Cerebellar cortex (tissue), 1 donor: ENCODE data around the gene CT45A2.
"Not testable (repeated sequence)": the region's sequence is repeated elsewhere in the genome, so short reads cannot be mapped to it uniquely, and the experiment has no call there.

Source experiments
- DNase-seq: peaks from one replicate; pipeline ENCODE4 v3.0.0-alpha.2; 2015; ENCODE audit warnings: low spot score

CT45A2 gene, protein sequence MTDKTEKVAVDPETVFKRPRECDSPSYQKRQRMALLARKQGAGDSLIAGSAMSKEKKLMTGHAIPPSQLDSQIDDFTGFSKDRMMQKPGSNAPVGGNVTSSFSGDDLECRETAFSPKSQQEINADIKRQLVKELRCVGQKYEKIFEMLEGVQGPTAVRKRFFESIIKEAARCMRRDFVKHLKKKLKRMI

DNA sequence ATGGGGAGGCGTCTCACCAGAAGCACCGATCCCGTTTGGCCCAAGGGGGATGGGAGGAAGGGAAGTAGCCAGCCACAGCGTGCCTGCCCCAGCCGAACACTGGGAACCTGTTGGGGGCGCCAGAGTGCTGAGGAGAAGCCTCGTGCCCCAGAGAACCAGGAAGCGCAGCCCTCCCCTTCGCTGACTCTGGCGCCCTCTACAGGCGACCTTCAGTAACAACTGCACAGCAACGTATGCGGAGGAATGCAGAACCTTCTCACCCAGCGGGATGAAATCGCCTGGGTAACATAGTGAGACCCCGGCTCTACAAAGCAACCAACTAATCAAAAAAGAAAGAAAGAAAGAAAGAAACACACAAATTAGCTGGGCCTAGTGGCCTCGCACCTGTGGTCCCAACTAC, at the start of gene CT45A2:
Gene CT45A2, minus strand, starts transcription at position 101 of the 400 bp plus-strand sequence. CDS start 3,747 bp downstream, outside the sequence.
- not testable (repeated sequence) for DNase-seq

DNA sequence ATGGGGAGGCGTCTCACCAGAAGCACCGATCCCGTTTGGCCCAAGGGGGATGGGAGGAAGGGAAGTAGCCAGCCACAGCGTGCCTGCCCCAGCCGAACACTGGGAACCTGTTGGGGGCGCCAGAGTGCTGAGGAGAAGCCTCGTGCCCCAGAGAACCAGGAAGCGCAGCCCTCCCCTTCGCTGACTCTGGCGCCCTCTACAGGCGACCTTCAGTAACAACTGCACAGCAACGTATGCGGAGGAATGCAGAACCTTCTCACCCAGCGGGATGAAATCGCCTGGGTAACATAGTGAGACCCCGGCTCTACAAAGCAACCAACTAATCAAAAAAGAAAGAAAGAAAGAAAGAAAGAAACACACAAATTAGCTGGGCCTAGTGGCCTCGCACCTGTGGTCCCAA, 34.6 kb upstream of the CT45A2 start, which contains the start of gene CT45A8:
Gene CT45A8, minus strand, starts transcription at position 101 of the 400 bp plus-strand sequence. CDS start 3,755 bp downstream, outside the sequence.
- not testable (repeated sequence) for DNase-seq

DNA sequence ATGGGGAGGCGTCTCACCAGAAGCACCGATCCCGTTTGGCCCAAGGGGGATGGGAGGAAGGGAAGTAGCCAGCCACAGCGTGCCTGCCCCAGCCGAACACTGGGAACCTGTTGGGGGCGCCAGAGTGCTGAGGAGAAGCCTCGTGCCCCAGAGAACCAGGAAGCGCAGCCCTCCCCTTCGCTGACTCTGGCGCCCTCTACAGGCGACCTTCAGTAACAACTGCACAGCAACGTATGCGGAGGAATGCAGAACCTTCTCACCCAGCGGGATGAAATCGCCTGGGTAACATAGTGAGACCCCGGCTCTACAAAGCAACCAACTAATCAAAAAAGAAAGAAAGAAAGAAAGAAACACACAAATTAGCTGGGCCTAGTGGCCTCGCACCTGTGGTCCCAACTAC, 17.4 kb upstream of the CT45A2 start, which contains the start of gene CT45A7:
Gene CT45A7, minus strand, starts transcription at position 101 of the 400 bp plus-strand sequence. CDS start 3,747 bp downstream, outside the sequence.
- not testable (repeated sequence) for DNase-seq

DNA sequence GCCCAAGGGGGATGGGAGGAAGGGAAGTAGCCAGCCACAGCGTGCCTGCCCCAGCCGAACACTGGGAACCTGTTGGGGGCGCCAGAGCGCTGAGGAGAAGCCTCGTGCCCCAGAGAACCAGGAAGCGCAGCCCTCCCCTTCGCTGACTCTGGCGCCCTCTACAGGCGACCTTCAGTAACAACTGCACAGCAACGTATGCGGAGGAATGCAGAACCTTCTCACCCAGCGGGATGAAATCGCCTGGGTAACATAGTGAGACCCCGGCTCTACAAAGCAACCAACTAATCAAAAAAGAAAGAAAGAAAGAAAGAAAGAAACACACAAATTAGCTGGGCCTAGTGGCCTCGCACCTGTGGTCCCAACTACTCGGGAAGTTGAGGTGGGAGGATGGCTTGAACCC, 17.1 kb downstream of the CT45A2 start, which contains the start of gene CT45A6:
Gene CT45A6, minus strand, starts transcription at position 101 of the 400 bp plus-strand sequence. CDS start 3,794 bp downstream, outside the sequence.
- not testable (repeated sequence) for DNase-seq

DNA sequence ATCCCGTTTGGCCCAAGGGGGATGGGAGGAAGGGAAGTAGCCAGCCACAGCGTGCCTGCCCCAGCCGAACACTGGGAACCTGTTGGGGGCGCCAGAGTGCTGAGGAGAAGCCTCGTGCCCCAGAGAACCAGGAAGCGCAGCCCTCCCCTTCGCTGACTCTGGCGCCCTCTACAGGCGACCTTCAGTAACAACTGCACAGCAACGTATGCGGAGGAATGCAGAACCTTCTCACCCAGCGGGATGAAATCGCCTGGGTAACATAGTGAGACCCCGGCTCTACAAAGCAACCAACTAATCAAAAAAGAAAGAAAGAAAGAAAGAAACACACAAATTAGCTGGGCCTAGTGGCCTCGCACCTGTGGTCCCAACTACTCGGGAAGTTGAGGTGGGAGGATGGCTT, 34.4 kb downstream of the CT45A2 start, which contains the start of gene CT45A5:
Gene CT45A5, minus strand, starts transcription at position 101 of the 400 bp plus-strand sequence. CDS start 3,774 bp downstream, outside the sequence.
- DNase-seq, result not testable (repeated sequence)

DNA sequence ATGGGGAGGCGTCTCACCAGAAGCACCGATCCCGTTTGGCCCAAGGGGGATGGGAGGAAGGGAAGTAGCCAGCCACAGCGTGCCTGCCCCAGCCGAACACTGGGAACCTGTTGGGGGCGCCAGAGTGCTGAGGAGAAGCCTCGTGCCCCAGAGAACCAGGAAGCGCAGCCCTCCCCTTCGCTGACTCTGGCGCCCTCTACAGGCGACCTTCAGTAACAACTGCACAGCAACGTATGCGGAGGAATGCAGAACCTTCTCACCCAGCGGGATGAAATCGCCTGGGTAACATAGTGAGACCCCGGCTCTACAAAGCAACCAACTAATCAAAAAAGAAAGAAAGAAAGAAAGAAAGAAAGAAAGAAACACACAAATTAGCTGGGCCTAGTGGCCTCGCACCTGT, 51.7 kb downstream of the CT45A2 start, which contains the start of gene CT45A3:
Gene CT45A3, minus strand, starts transcription at position 101 of the 400 bp plus-strand sequence. CDS start 3,747 bp downstream, outside the sequence.
- not testable (repeated sequence) for DNase-seq
